ENCODE measurements around the gene CDHR1.
"Not testable (repeated sequence)": the region's sequence is repeated elsewhere in the genome, so short reads cannot be mapped to it uniquely, and the experiment has no call there.

The CDHR1 gene

GRCh38 chr10:84194424-84195043 lies at the start of gene CDHR1:
CDHR1 (plus strand) TSS chr10:84194537; CDS start chr10:84194761, 224 bp downstream.
- DNase-seq (ENCODE audit: low read depth in 3 of 3, low spot score in 1 of 3) = peak in 1 of 3 donors; percentile 14

GRCh38 chr10:84147347-84147746 lies 47.0 kb upstream of the CDHR1 start:
- DNase-seq (ENCODE audit: low read depth in 3 of 3, low spot score in 1 of 3) = no peak

DNA sequence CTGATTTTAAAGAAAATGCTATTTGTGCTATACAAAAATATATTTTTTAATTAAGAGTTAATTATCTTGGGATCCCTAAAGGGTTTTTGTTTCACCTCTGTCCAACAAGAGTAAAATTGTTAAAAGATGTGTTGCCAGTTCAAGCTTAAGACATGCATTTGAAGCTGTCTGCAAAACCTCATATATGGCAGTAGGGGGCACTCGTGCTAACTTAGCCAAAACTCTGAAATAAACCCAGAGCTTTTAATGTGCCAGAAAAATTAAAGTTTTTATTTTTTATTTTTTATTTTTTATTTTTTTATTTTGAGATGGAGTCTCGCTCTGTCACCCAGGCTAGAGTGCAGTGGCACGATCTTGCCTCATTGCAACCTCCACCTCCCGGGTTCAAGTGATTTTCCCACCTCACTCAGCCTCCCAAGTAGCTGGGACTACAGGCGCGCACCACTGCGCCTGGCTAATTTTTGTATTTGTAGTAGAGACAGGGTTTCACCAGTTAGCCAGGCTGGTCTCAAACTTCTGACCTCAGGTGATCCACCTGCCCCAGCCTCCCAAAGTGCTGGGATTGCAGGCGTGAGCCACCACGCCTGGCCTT lies 46.2 kb upstream of the CDHR1 start:
- DNase-seq (ENCODE audit: low read depth in 3 of 3, low spot score in 1 of 3) = not testable (repeated sequence)

DNA sequence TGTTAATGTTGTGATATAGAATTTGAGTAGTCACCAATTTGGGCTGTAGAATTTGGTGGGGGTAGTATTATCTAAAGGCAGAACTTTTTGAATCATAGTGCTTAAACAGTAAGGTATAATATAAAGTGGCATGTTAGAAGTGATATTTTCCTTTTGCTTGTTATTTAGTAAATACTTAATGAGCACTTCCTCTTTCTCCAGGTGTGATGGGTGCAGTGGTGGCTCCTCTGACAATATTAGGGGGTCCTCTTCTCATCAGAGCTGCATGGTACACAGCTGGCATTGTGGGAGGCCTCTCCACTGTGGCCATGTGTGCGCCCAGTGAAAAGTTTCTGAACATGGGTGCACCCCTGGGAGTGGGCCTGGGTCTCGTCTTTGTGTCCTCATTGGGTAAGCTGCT lies 44.5 kb upstream of the CDHR1 start:
- DNase-seq (ENCODE audit: low read depth in 3 of 3, low spot score in 1 of 3) = no peak

- DNase-seq (ENCODE audit: low read depth in 3 of 3, low spot score in 1 of 3) = no peak
Measured at GRCh38 chr10:84152769-84153168, 41.6 kb upstream of the CDHR1 start.

DNA sequence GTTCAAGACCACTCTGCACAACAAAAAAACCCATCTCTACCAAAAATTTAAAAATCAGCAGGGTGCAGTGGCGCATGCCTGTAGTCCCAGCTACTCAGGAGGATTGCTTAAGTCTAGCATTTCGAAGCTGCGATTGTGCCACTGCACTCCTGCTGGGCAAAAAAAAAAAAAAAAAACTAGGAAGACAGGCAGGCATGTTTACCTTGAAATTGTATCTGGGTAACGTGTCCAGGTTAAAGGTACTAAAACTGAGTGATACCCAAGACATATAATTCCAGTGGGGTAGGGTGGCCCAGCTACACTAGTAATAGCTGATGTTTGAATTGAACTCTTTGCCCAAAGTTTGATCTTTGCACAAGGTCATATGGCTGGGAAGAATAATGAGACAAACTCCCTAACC lies 38.8 kb upstream of the CDHR1 start:
- DNase-seq (ENCODE audit: low read depth in 3 of 3, low spot score in 1 of 3) = no peak

GRCh38 chr10:84156009-84156408 lies 38.3 kb upstream of the CDHR1 start:
- DNase-seq (ENCODE audit: low read depth in 3 of 3, low spot score in 1 of 3) = no peak

- no peak for DNase-seq (ENCODE audit: low read depth in 3 of 3, low spot score in 1 of 3)
Measured at GRCh38 chr10:84156768-84157167, 37.6 kb upstream of the CDHR1 start.

- no peak for DNase-seq (ENCODE audit: low read depth in 3 of 3, low spot score in 1 of 3)
Measured at GRCh38 chr10:84158061-84158460, 36.3 kb upstream of the CDHR1 start.

DNA sequence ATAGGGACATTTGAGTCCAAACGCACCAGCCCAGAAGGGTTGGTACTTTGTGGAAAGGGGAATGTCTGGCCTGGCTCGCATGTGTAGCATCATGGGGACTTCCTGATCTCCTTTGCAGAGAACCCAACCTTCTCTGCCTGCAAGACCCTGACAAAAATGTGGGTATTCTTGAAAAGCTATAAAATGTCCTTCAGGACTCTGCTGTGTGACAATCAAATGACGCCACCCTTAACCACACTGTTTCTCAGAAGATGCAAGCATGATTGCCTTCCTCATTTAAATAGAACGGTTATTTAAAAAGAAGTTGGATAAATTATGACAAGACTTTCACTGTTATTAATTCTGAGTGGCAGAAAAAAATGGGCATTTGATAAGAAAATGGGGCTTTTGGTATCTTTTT lies 35.8 kb upstream of the CDHR1 start:
- DNase-seq (ENCODE audit: low read depth in 3 of 3, low spot score in 1 of 3) = no peak

- no peak for DNase-seq (ENCODE audit: low read depth in 3 of 3, low spot score in 1 of 3)
Measured at GRCh38 chr10:84159076-84159685, 35.2 kb upstream of the CDHR1 start.

DNA sequence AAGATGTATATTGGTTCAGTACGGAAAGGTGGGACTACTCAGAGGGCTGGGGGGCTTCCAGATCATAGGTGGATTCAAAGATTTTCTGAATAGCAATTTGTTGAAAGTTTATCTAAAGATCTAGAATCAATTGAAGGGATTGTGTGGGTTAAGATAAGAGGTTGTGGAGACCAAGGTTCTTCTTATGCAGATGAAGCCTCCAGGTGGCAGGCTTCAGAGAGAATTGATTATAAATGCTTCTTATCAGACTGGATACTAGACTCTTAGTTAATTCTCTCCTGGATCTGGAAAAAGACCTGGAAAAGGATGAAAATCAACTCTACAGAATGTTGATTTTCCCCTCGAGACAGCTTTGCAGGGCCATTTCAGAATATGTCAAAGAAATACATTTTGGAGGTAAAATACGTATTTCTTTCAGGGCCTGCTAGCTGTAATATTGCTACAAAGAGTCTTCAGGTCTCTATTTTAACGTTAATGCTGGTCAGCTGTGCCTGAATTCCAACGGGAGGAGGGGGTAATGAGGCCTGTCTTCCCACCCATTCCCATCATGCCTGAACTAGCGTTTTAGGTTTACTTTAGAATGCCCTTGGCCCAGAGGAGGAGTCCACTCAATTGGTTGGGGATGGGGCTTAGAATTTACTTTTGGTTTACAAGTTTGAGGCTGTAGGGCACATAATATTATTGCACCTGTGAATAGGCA lies 33.5 kb upstream of the CDHR1 start:
- DNase-seq (ENCODE audit: low read depth in 3 of 3, low spot score in 1 of 3) = no peak

DNA sequence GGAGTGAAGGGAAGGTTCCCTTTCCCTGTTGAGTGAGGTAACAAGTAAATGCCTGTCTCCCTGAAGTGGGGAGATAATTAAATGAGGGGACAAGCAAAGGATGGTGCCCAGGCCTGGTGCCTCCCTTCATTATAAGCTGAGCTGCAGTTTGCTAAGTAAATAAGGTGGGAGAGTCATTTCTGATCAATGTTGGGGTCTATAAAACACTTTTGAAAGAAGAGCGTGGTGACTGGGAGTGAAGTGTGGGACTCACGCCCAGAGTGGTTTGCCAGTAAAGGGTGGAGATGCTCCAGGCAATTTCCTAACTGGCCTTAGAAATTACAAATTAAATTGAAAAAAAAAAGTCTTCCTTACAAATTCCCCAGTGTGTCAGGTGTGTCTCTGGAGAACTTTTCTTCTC lies 30.3 kb upstream of the CDHR1 start:
- DNase-seq (ENCODE audit: low read depth in 3 of 3, low spot score in 1 of 3) = no peak

DNA sequence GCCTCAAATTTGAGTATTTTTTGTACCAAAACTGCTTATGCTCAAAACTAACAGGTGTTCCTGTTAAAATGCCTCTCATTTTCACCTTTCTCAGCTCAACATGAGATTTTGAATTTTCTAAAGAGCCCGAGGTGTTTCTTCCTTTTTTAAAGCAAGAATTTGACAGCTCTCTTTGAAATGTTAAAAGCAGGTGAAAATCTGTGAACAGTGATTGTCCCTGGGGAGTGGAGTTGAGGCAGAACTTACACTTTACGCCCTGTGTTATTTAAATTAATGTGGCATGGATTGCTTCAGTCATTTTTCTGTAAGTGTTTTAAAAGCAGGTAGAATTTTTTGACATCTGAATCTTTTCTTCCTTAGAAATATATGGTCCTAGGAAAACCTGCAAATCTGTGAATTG lies 29.9 kb upstream of the CDHR1 start:
- no peak for DNase-seq (ENCODE audit: low read depth in 3 of 3, low spot score in 1 of 3)

DNA sequence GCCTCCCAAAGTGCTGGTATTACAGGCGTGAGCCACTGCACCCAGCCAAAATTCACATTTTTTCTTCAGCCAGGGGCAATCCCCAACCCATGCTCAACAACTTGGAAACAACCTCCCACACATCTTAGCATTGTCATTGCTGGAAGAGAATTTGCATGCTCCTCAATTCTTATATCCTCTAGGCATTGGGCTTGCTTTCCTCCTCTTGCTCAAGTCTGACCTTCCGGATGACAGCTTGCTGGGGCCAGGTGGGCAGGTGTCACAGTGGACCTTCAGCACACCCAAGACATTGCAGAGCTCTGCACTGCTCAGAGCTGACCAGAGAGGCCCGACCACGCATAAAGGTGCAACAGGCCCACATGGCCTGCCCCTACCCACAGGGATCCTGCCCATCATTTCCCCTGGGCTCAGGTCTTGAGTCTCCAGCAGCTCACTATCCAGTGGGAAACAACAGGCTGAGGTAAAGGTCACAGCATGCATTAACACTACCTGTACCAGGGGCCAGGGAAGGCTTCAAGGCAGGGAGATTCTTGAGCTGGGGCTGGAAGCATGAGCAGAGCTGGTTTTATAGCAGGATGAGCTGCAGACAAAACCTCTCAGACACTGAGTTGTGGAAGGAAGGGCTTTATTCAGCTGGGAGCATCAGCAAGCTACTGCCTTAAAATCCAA lies 27.6 kb upstream of the CDHR1 start:
- DNase-seq (ENCODE audit: low read depth in 3 of 3, low spot score in 1 of 3) = no peak

GRCh38 chr10:84167289-84167653 lies 27.1 kb upstream of the CDHR1 start:
- not testable (repeated sequence) for DNase-seq (ENCODE audit: low read depth in 3 of 3, low spot score in 1 of 3)

GRCh38 chr10:84168382-84168781 lies 26.0 kb upstream of the CDHR1 start:
- not testable (repeated sequence) for DNase-seq (ENCODE audit: low read depth in 3 of 3, low spot score in 1 of 3)

GRCh38 chr10:84171237-84171636 lies 23.1 kb upstream of the CDHR1 start:
- DNase-seq (ENCODE audit: low read depth in 3 of 3, low spot score in 1 of 3) = not testable (repeated sequence)

- DNase-seq (ENCODE audit: low read depth in 3 of 3, low spot score in 1 of 3) = not testable (repeated sequence)
Measured at GRCh38 chr10:84171700-84172466, 22.5 kb upstream of the CDHR1 start.

DNA sequence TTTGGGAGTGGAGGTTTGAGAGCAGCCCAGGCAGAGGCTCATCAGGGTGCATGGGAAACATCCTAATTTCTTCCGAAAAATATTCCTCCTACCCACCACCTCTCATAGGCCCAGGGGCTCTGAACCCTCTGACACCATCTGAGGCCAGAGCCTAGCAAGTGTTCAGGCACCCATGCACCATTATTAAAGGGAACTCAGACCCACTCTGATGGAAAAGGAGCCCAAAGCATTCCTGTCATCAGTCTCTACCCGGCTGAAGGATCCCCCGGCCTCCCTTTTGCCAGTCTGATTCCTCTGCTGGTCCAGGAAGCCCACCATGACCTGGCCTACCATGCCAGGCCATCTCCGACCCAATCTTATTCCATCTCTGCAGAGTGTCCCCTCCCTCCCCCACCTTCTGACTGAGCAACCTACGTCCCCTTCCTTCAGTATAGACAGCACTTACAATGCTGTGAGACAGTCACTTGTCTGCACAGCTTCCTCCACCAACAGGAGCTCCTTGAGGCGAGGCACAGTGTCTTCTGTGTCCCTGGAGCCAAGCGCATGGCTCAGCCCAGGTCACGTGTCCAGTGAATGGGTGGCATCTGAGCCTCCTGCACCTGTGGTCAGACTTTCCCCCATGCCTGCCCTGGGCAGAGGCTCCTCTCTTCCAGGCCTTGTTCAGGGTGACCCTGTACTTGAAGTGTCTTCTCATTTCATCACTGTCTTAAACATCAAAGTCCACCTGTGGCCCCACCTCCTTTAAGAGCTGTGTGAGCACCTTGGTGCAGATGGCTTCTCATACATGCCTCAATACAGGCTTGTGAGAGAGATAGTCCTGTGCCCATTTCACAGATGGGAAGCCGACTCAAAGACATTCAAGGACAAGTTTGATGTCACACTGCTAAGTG lies 21.6 kb upstream of the CDHR1 start:
- DNase-seq (ENCODE audit: low read depth in 3 of 3, low spot score in 1 of 3) = no peak
